Measurements from ENCODE around the gene COPE.

GRCh38 chr19:18866800-18867123 lies 52.4 kb downstream of the COPE start:
- TF ChIP-seq CTCF (conservative IDR thresholded peaks at IDR 0.05) (no peak; the same call in none of the 2 replicates), ZFX (IDR thresholded peaks at IDR 0.05) (no peak)

Measured in C4-2B (cell line).